GM21825 (cell line): ENCODE results near the gene MRPL34.

Source experiments
- ATAC-seq: cut with Tn5 transposase; IDR thresholded peaks from one replicate; pipeline ENCODE4 v1.9.1; 2021; ENCODE audit warnings: mild to moderate bottlenecking, moderate library complexity; ENCODE audit not compliant: unreplicated experiment

The MRPL34 gene

DNA sequence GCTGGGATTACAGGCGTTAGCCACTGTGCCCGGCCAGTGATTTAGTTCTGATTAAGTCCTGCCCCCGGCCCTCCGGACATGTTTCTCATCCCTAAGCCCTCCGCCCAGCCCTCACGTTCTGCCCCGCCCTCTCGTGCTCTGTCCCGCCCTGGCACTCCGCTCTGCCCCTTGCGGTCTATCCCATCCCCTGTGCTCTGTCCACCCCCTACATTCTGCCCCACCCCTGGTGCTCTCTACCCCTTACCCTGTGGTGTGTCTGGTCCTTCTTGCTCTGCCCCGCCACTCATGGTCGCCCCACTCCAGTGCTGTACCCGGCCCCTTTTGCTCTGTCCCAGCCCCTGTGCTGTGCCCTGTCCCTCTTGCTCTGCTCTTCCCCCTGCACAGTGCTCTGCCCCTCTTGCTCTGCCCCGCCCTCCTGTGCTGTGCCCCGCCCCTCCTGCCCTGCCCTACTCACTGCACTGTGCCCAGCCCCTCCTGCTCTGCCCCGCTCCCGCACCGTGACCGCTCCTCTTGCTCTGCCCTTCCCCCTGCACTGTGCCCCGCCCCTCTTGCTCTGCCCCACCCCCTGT, 34.7 kb downstream of the MRPL34 start:
- no peak for ATAC-seq

GRCh38 chr19:17340871-17341357, 35.2 kb downstream of the MRPL34 start:
- ATAC-seq = no peak

GRCh38 chr19:17341386-17341785, 35.7 kb downstream of the MRPL34 start:
- no peak for ATAC-seq

DNA sequence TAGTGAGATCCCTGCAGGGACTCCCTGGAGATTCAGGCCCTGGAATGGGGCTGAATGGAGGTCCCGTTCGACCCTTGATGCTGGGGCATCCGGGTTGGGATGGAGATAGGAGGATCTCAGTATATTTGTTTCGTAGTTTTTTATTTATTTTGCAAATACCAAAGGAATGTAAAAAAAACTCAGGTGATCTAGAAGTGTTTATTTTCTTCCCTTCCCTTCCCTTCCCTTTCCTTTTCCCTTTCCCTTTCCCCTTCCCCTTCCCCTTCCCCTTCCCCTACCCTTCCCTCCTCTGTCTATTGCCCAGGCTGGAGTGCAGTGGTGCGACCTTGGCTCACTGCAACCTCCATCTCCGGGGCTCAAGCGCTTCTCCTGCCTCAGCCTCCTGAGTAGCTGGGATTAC, 36.2 kb downstream of the MRPL34 start:
- no peak for ATAC-seq

DNA sequence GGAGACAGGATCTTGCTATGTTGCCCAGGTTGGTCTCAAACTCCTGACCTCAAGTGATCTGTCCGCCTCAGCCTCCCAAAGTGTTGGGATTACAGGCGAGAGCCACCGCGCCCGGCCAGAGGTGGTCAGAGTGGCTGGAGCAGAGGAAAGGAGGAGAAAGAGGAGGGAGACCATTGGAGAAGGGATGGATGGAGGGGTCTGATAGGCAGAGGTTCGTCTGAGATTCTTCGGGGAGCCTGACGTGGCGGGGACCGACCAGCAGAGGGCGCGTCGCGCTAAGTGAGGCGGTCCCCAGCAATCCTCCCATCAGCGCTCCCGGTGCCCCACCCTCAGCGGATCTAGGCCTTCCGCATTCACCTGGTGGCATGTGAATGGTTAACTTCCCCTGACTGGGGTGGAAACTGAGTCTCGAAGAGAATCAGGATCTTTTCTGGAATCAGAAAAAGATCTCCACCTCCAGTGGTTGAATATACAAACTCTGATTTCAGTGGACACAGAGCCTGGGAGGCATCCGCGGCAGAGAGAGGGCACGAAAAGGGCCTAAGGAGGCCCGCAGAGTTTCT, 40.5 kb downstream of the MRPL34 start:
- no peak for ATAC-seq

DNA sequence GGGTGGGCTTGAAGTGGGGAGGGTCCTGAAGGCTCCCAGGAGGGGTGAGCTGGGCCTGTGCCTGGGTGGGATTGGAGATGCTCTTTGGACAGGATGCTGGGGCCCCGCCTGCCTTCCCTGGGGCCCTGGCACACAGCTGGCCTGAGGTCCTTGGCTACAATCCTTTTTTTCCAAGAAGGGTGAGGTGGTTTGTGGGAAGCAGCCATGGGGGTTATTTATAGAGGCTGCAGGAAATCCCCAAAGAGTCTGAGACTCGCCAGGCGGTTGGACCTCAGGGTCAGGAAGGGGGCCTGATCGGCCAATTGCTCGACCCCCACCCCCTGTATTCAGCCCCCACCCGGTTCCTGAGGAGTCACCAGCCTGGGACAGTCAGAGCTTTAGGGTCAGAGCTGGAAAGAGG, 41.7 kb downstream of the MRPL34 start:
- no peak for ATAC-seq

- no peak for ATAC-seq
Observed at GRCh38 chr19:17347877-17348276, 42.2 kb downstream of the MRPL34 start.

- no peak for ATAC-seq
Observed at GRCh38 chr19:17348700-17349099, 43.0 kb downstream of the MRPL34 start.

GRCh38 chr19:17351815-17352435, 46.3 kb downstream of the MRPL34 start:
- no peak for ATAC-seq

GRCh38 chr19:17352608-17353280, 47.1 kb downstream of the MRPL34 start:
- no peak for ATAC-seq

DNA sequence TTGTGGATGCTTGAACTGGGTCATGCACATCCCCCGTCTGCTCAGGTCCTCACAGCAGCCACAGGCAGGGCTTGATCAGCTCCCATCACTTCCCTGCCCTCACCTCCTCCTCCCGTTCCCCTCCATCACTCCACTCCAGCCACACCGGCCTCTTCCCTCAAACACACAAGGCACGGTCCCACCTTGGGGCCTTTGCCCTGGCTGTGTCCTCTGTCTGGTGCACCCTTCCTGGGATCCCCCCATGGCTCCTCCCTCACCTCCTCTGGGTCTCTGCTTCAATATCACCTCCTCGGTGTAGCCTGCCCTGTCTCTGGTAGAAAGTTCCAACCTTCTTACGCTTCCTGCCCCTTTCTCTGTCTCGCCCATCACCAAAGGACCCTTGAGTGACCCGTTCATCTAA, 47.7 kb downstream of the MRPL34 start:
- no peak for ATAC-seq
